HL-60 (cell line): ENCODE results near the gene ZNF341.

Experiments
- CTCF ChIP-seq: IDR thresholded peaks from one replicate; pipeline ENCODE4 v1.5.1; 2011; ENCODE audit warnings: low read length, control low read depth, inconsistent platforms; ENCODE audit not compliant: insufficient read depth
- POLR2AphosphoS5 ChIP-seq: IDR thresholded peaks from 2 replicates; pipeline ENCODE4 v1.6.1; 2012; ENCODE audit warnings: low read depth

GRCh38 chr20:33824852-33825251, 93.1 kb downstream of the ZNF341 start:
- TF ChIP-seq CTCF (no peak), POLR2AphosphoS5 (no peak)
